HUES64 (cell line): ENCODE measurements around the gene RCAN2.

Experiments used
- H3K27ac ChIP-seq: 2 replicates; pipeline ENCODE4 v1.7.0; 2013; ENCODE audit warnings: low read depth, low read length, inconsistent platforms
- H3K27me3 ChIP-seq: 2 replicates; pipeline ENCODE4 v1.6.1; 2013; ENCODE audit warnings: mild to moderate bottlenecking, low read length; ENCODE audit not compliant: insufficient read depth
- H3K36me3 ChIP-seq: 2 replicates; pipeline ENCODE4 v1.6.1; 2013; ENCODE audit warnings: mild to moderate bottlenecking, low read length; ENCODE audit not compliant: insufficient read depth
- H3K4me1 ChIP-seq: 2 replicates; pipeline ENCODE4 v1.6.1; 2013; ENCODE audit warnings: mild to moderate bottlenecking, low read length, moderate library complexity; ENCODE audit not compliant: insufficient read depth
- H3K4me3 ChIP-seq: 2 replicates; pipeline ENCODE4 v1.5.1; 2013; ENCODE audit warnings: mild to moderate bottlenecking, low read length, moderate library complexity
- H3K9ac ChIP-seq: 2 replicates; pipeline ENCODE4 v1.6.1; 2013; ENCODE audit warnings: mild to moderate bottlenecking, low read depth, low read length
- H3K9me3 ChIP-seq: 2 replicates; pipeline ENCODE4 v1.6.1; 2013; ENCODE audit warnings: low read depth, low read length; ENCODE audit not compliant: insufficient read depth
- WGBS: fragments of 150-250, 120-280 bp; methylation state at CpG from one replicate; pipeline ENCODE4 v1.1.7; 2013; ENCODE audit warnings: missing lambda C conversion rate; 5-methylcytosine and 5-hydroxymethylcytosine counted together

The RCAN2 gene

GRCh38 chr6:46380152-46380807 is 111.0 kb downstream of the RCAN2 start:
- no peaks in the 10 kb centered on the region for H3K36me3 ChIP-seq
- peaks cover 12% of the 10 kb centered on the region; the same call in 1 of the 2 replicates for H3K4me1 ChIP-seq
- no peaks in the 10 kb centered on the region for H3K9me3 ChIP-seq
- no peak overlapping the region for H3K4me3 ChIP-seq
- H3K9ac ChIP-seq: no peak overlapping the region
- no peak overlapping the region for H3K27ac ChIP-seq
- no peaks in the 10 kb centered on the region for H3K27me3 ChIP-seq

GRCh38 chr6:46378882-46379416 is 112.3 kb downstream of the RCAN2 start:
- no peaks in the 10 kb centered on the region for H3K9me3 ChIP-seq
- H3K27ac ChIP-seq: no peak overlapping the region
- H3K27me3 ChIP-seq: no peaks in the 10 kb centered on the region
- WGBS: 100% methylated on average over 2 of the region's 2 CpGs
- H3K36me3 ChIP-seq: no peaks in the 10 kb centered on the region
- peaks cover 12% of the 10 kb centered on the region; the same call in 1 of the 2 replicates for H3K4me1 ChIP-seq
- H3K9ac ChIP-seq: no peak overlapping the region
- no peak overlapping the region for H3K4me3 ChIP-seq

- Histone ChIP-seq H3K27ac (no peak overlapping the region), H3K4me1 (peaks cover 12% of the 10 kb centered on the region; the same call in 1 of the 2 replicates), H3K36me3 (no peaks in the 10 kb centered on the region), H3K4me3 (no peak overlapping the region), H3K9ac (no peak overlapping the region), H3K27me3 (no peaks in the 10 kb centered on the region), H3K9me3 (no peaks in the 10 kb centered on the region)
- WGBS: 100% methylated on average over 2 of the region's 2 CpGs
Measured at GRCh38 chr6:46378161-46378881, 112.9 kb downstream of the RCAN2 start.

- Histone ChIP-seq H3K4me3 (no peak overlapping the region), H3K36me3 (no peaks in the 10 kb centered on the region), H3K9ac (no peak overlapping the region), H3K4me1 (peaks cover 4% of the 10 kb centered on the region; the same call in 1 of the 2 replicates), H3K9me3 (no peaks in the 10 kb centered on the region), H3K27me3 (no peaks in the 10 kb centered on the region), H3K27ac (no peak overlapping the region)
- WGBS: 94% methylated on average over 8 of the region's 8 CpGs
Measured at GRCh38 chr6:46377209-46377608, 114.0 kb downstream of the RCAN2 start.

- H3K27ac ChIP-seq: no peak overlapping the region
- H3K36me3 ChIP-seq: no peaks in the 10 kb centered on the region
- no peaks in the 10 kb centered on the region for H3K9me3 ChIP-seq
- no peaks in the 10 kb centered on the region for H3K27me3 ChIP-seq
- H3K4me1 ChIP-seq: peaks cover 4% of the 10 kb centered on the region; the same call in 1 of the 2 replicates
- H3K4me3 ChIP-seq: no peak overlapping the region
- H3K9ac ChIP-seq: no peak overlapping the region
- 97% methylated on average over 5 of the region's 7 CpGs for WGBS
Measured at GRCh38 chr6:46376562-46377061, 114.6 kb downstream of the RCAN2 start.

- WGBS: 92% methylated on average over 1 of the region's 1 CpG
- no peaks in the 10 kb centered on the region for H3K27me3 ChIP-seq
- H3K9ac ChIP-seq: no peak overlapping the region
- no peak overlapping the region for H3K4me3 ChIP-seq
- no peak overlapping the region for H3K27ac ChIP-seq
- H3K36me3 ChIP-seq: no peaks in the 10 kb centered on the region
- no peaks in the 10 kb centered on the region for H3K9me3 ChIP-seq
- H3K4me1 ChIP-seq: no peaks in the 10 kb centered on the region
Measured at GRCh38 chr6:46370622-46371021, 120.6 kb downstream of the RCAN2 start.

GRCh38 chr6:46368169-46368536 is 123.1 kb downstream of the RCAN2 start:
- Histone ChIP-seq H3K36me3 (no peaks in the 10 kb centered on the region), H3K4me3 (no peak overlapping the region), H3K9me3 (no peaks in the 10 kb centered on the region), H3K27me3 (no peaks in the 10 kb centered on the region), H3K9ac (no peak overlapping the region), H3K27ac (no peak overlapping the region), H3K4me1 (no peaks in the 10 kb centered on the region)
- WGBS: 100% methylated on average over 1 of the region's 1 CpG

- Histone ChIP-seq H3K4me1 (no peaks in the 10 kb centered on the region), H3K27me3 (no peaks in the 10 kb centered on the region), H3K27ac (no peak overlapping the region), H3K4me3 (no peak overlapping the region), H3K9me3 (no peaks in the 10 kb centered on the region), H3K9ac (no peak overlapping the region), H3K36me3 (no peaks in the 10 kb centered on the region)
- WGBS: 92% methylated on average over 1 of the region's 2 CpGs
Measured at GRCh38 chr6:46367354-46368168, 123.7 kb downstream of the RCAN2 start.

- Histone ChIP-seq H3K36me3 (no peaks in the 10 kb centered on the region), H3K9me3 (peaks cover 3% of the 10 kb centered on the region; the same call in 1 of the 2 replicates), H3K4me1 (no peaks in the 10 kb centered on the region), H3K4me3 (no peak overlapping the region), H3K27ac (no peak overlapping the region), H3K9ac (no peak overlapping the region), H3K27me3 (no peaks in the 10 kb centered on the region)
- WGBS: 92% methylated on average over 3 of the region's 3 CpGs
Measured at GRCh38 chr6:46366190-46366900, 124.9 kb downstream of the RCAN2 start.

GRCh38 chr6:46357591-46357990 is 133.7 kb downstream of the RCAN2 start:
- Histone ChIP-seq H3K36me3 (no peaks in the 10 kb centered on the region), H3K27me3 (no peaks in the 10 kb centered on the region), H3K4me1 (no peaks in the 10 kb centered on the region), H3K4me3 (no peak overlapping the region), H3K27ac (no peak overlapping the region), H3K9me3 (peaks cover 3% of the 10 kb centered on the region; the same call in 1 of the 2 replicates), H3K9ac (no peak overlapping the region)
- WGBS: 89% methylated on average over 1 of the region's 2 CpGs
